ENCODE results near the gene POLR3C. TPM values are rescaled to one million over a fixed set of nuclear protein-coding genes. Genes with fewer than 3 reads are reported as not detected.

POLR3C gene
- total and polyA plus RNA-seq, 2 experiments from 2014 or later: 15.1 to 23.9 TPM

GRCh38 chr1:145804235-145805045 lies 19.6 kb upstream of the POLR3C start:
- no peaks in the 10 kb centered on the region for H3K36me3 ChIP-seq (ENCODE audit: insufficient read depth)
- H3K36me3 Mint-ChIP-seq (ENCODE audit: low read depth): peaks cover 2% of the 10 kb centered on the region; the same call in 2 of the 3 replicates
- TF ChIP-seq ZNF462 (CRISPR knock-in tag; IDR thresholded peaks at IDR 0.05) (no peak), NANOG (IDR thresholded peaks at IDR 0.05; ENCODE audit: borderline replicate concordance) (no peak), POLR2AphosphoS5 (IDR thresholded peaks at IDR 0.05; ENCODE audit: low read depth) (no peak), EZH2 (IDR thresholded peaks at IDR 0.05; ENCODE audit: low read depth, unreplicated experiment) (no peak), CREB1 (CRISPR knock-in tag; IDR thresholded peaks at IDR 0.05; ENCODE audit: low read depth) (no peak), ZNF331 (CRISPR knock-in tag; IDR thresholded peaks at IDR 0.05; ENCODE audit: low read depth) (no peak)
- peaks cover 80% of the 10 kb centered on the region for H3K79me2 ChIP-seq (replicated peaks; ENCODE audit: insufficient read depth)
- DNase-seq (ENCODE audit: low spot score) (no peak), ATAC-seq (no peak)
- H3K4me2 ChIP-seq: no peak overlapping the region
- no peaks in the 10 kb centered on the region for H3K9me2 ChIP-seq (ENCODE audit: insufficient read depth)
- peaks cover 28% of the 10 kb centered on the region for H3K4me1 Mint-ChIP-seq
- H3F3A ChIP-seq (replicated peaks; ENCODE audit: low read depth): no peaks in the 10 kb centered on the region
- 0 out of 2 replicates have a peak, but pooled peaks cover 4% of the 10 kb centered on the region for H4K20me1 ChIP-seq (replicated peaks; ENCODE audit: insufficient read depth)
- no peak overlapping the region for H3K27ac Mint-ChIP-seq
- no peak overlapping the region for H3K4me3 ChIP-seq
- no peak overlapping the region for H3K4me3 Mint-ChIP-seq
- peaks cover 3% of the 10 kb centered on the region for H3K27me3 Mint-ChIP-seq (ENCODE audit: insufficient read depth, low read depth, poor library complexity)
- H3K4me1 ChIP-seq (ENCODE audit: insufficient read depth): 0 out of 2 replicates have a peak, but pooled peaks cover 9% of the 10 kb centered on the region
- no peaks in the 10 kb centered on the region for H3K9me3 Mint-ChIP-seq
- H3K27me3 ChIP-seq (ENCODE audit: insufficient read depth): no peaks in the 10 kb centered on the region
- H3K27ac ChIP-seq (ENCODE audit: low read depth): no peak overlapping the region
- H2AFZ ChIP-seq: no peak overlapping the region

Data from GM23338 (cell line).